Esophagus squamous epithelium (tissue), 4 donors: ENCODE measurements around the gene POLR2E.

Experiments used
- CTCF ChIP-seq, 6 experiments: fragments of 450-650 bp in 4 of 6; fragments of 200-600 bp in 2 of 6; sonication (generic) in 2 of 6; IDR thresholded peaks; one replicate each; pipeline ENCODE4 v1.5.1; 2016 to 2019; ENCODE audit warnings: antibody characterized with exemption in 6 of 6, mild to moderate bottlenecking in 4 of 6, moderate library complexity in 4 of 6
- POLR2A ChIP-seq, 4 donors: fragments of 450-650 bp; IDR thresholded peaks; one replicate each; pipeline ENCODE4 v1.6.1; 2017; ENCODE audit warnings: antibody characterized with exemption in 4 of 4, mild to moderate bottlenecking in 4 of 4, moderate library complexity in 3 of 4

DNA sequence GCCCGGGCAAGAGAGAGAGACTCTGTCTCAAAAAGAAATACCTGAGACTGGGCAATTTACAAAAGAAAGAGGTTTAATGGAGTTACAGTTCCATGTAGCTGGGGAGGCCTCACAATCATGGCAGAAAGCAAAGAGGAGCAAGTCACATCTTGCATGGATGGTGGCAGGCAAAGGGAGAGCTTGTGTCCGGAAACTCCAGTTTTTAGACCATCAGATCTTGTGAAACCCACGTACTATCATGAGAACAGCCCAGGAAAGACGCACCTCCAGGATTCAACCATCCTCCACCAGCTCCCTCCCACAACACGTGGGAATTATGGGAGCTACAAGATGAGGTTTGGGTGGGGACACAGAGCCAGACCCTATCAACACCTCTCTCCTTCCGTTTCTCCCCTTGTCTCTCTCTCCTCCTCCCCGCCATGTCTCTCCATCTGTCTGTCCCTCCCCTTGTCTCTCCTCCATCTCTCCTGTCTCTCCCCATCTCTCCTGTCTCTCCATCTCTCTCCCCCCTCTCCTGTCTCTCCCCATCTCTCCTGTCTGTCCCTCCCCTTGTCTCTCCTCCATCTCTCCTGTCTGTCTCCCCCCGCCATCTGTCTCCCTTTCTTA lies 10.0 kb downstream of the POLR2E start:
- no peak for TF ChIP-seq CTCF (IDR thresholded peaks at IDR 0.05)
- no peak for TF ChIP-seq POLR2A (IDR thresholded peaks at IDR 0.05)
